Inflammatory macrophage treated with lipopolysaccharide for 4 hours (primary cell): Measurements from ENCODE around the gene NAV3.
A peak's percentile ranks its signal among the peaks of the same experiment; 100 is the strongest.

Experiments used
- DNase-seq: peaks from one replicate; pipeline ENCODE4 v3.0.0-alpha.2; 2020

The NAV3 gene

DNA sequence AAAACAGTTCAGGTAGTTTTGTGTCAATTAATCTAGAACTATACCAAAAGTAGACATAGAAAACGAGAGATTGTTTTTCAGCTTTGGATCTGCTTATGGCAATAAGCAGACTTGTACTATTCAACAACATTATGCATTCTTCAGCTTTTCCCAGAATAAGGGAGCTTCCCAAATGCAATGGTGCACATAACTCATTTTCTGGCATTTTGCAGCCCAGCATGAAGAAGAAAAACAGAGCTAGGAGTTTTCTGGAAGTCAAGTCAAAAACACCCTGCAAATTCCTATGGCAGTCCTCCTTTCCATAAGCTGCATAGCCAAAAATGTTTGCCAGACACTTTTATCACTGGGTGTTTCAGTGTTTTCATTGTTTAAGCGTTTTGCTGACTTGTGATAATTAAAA is 314.7 kb downstream of the NAV3 start:
- no peak for DNase-seq

DNA sequence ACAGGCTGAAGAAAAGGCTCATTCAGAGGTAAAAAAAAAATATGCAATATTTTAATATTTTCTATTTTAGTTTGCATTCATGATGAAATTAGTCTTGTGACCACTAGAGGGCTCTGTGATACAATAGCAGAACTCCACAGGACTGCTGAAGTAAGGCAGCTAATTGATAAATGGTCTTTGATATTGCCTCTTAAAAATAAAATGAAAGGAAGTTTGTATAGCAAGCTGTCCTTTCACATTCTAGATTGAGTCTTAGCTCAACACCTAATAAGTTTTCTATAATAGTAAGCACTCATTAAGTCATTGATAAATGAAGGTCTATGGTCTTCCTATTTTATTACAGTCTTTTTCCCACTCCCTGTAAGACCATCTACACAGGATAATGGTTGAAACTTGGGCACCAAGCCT is 315.7 kb downstream of the NAV3 start:
- peak; percentile 41 for DNase-seq

GRCh38 chr12:78149459-78149858 is 318.8 kb downstream of the NAV3 start:
- DNase-seq = no peak

- DNase-seq = no peak
Observed at GRCh38 chr12:78155546-78155945, 324.9 kb downstream of the NAV3 start.

GRCh38 chr12:78156751-78157150 is 326.1 kb downstream of the NAV3 start:
- no peak for DNase-seq

DNA sequence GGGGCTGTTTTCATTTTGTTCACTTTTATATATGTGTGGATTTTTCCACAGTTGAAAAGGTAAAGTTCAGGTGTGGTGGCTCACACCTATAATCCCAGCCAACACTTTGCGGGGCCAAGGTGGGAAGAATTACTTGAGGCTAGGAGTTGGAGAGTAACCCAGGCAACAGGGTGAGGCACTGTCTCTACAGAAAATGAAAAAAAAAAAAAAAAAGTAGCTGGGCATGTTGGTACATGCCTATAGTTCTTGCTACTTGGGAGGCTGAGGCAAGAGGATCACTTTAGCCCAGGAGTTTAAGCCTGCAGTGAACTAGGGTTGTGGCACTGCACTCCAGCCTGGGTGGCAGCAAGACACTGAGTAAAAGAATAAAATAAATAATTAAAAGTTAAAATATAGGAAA is 326.5 kb downstream of the NAV3 start:
- no peak for DNase-seq

GRCh38 chr12:78164154-78164553 is 333.5 kb downstream of the NAV3 start:
- DNase-seq = no peak

GRCh38 chr12:78167510-78167909 is 336.8 kb downstream of the NAV3 start:
- no peak for DNase-seq

DNA sequence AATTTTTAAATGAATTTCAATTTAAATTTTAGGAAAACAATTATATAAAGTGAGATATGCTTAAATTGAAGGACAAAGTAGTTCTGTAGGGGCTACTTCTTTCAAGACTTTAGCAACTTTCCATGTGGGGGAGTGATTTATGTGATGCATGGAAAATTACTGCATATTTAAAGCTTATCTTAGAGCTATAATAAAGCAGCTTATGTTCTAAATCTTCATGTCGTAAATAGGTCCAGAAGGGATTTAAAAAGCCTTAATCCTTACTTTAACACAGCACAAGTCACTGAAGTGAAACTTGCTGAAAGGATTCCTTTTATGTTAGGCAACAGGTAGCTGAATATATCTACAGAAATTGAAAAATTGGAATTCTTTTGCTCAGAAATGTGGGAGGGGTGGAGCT is 340.4 kb downstream of the NAV3 start:
- no peak for DNase-seq

GRCh38 chr12:78176643-78177042 is 345.9 kb downstream of the NAV3 start:
- DNase-seq = no peak

DNA sequence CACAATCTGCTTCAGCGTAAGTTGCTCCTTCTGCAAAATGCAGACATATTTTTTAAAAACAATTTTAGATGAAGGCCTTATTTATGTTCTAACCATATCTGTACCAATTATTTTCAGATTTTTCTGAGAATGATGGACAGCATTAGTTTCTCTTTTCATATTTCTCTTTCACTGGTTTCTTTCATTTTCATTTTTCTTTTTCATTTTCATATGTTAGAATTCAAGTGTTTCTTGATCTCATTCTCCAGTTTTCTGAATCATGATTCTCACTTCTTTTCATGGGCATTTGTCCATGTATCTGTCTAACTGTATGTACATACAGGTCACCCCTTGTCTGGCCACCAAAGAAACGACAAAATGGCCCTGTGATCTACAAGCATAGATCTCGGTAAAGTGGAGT is 346.6 kb downstream of the NAV3 start:
- DNase-seq = no peak

- no peak for DNase-seq
Observed at GRCh38 chr12:78179346-78179745, 348.7 kb downstream of the NAV3 start.

DNA sequence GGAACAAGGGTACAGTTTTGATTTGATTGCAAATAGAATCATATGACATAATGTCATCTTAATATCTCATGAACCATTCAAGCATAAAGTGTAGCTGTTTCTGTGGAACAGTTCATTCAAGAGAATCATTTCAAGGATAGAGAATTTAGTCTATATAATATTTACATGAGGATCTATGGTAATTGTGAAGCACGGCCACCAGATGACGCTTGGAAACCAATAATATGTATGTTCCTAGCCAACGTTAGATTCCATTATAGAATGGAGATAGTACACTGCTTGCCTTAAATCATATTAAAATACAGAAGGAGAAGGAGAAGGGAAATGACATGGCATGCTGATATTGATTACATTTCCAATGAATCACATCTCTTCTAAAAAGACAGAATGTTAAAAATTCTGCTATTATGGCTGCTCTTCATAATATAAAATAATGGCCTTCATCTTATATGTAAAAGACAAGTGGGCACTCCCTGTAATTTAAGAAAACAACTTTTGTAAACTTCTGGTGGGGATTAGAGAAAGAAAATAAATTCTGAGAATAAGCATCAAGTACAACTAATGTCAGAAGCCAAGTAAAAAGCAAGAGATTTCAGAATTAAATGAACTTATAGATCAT is 351.0 kb downstream of the NAV3 start:
- no peak for DNase-seq

- DNase-seq = no peak
Observed at GRCh38 chr12:78183824-78184223, 353.1 kb downstream of the NAV3 start.

DNA sequence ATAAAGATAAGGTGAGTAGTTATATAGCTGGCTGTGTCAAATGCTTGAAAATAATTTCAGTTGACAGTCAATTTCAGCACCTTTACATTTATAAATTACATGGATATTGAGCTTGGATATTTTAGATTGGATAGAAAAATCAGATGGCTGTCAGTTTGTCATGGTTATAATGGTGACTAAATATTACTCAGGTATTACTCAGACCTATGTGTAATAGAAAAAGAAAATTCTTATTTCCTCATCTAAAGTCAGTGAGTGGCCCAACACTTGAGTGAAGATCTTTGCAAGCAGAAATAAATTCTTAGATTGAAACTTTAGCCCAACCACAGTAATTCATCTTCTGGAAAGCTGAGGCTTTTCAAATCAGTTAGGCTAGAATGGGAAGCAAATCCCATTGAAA is 354.4 kb downstream of the NAV3 start:
- DNase-seq = no peak

DNA sequence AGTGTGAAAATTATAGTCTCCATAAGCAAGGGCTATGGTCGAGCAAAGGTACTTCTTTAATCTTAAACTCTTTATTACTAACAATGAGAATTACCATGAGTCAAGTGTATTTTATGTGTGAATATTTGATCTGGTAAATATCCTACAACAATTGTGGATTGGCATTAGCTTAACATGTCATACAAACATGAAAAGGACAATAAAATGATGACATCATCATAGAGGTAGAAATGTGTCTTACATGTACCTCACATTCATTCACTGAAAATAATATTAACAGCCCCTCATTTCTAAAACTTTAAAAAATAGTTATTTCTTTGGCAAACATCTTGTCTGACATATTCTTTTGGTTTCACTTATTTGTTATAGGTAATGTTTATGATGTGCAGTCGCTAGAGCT is 355.0 kb downstream of the NAV3 start:
- DNase-seq = no peak

GRCh38 chr12:78186670-78187069 is 356.0 kb downstream of the NAV3 start:
- no peak for DNase-seq

- no peak for DNase-seq
Observed at GRCh38 chr12:78187741-78188140, 357.0 kb downstream of the NAV3 start.

- no peak for DNase-seq
Observed at GRCh38 chr12:78189656-78190055, 359.0 kb downstream of the NAV3 start.

GRCh38 chr12:78191611-78192010 is 360.9 kb downstream of the NAV3 start:
- DNase-seq = no peak

DNA sequence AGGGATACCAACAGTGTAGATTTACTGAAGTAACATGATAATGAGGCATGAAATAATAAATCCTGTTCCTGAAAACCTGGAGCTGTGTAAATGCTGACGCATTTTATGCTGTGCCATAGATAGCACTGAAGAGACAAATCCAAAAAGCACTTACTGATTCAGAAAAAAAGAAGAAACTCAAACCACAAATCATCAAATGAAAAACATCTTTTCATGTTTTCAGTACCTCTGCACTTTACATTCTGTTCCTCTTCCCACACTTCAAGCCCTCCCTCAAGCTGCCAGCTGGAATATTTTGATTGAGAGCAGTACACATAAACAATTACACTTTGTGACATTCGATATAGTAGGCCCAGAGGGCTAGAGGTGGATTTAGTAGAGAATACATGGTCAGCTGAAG is 362.3 kb downstream of the NAV3 start:
- no peak for DNase-seq

GRCh38 chr12:78194448-78194847 is 363.8 kb downstream of the NAV3 start:
- no peak for DNase-seq

- no peak for DNase-seq
Observed at GRCh38 chr12:78198896-78199295, 368.2 kb downstream of the NAV3 start.

DNA sequence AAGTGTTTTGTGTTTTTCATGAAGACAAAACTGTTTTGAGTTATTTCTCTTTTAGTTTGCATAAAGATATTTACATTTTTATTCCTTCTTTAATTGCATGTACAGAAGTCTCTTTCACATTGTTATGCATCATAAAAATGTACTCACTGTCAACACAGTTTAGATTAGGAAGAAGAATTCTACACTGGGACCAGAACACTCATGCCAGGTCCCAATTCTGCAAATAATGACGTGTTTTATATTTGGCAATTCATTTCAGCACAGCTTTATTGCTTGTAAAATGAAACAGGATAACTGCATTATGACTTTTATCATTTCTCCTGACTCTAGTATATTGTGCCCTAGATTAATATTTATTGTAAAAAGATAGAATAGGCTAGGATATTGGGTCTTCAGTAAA is 369.2 kb downstream of the NAV3 start:
- DNase-seq = no peak

- no peak for DNase-seq
Observed at GRCh38 chr12:78204926-78205325, 374.2 kb downstream of the NAV3 start.

DNA sequence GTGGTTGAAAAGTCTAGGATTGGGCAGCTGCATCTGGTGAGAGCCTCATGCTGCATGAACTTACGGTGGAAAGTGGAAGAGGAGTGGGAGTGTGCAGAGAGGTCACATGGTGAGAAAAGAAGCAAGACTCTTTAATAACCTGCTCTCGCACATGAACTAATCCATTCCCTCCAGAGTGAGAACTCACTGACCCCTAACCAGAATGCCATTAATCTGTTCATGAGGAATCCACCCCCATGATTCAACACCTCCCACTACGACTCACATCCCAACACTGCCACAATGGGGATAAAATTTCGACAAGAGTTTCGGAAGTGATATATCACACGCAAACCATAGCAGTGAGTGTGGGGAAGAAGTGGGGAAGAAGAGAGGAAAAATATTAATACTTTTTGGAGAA is 377.4 kb downstream of the NAV3 start:
- no peak for DNase-seq
